B cell (primary cell): ENCODE results near the gene HOXC6.

Source experiments
- CTCF ChIP-seq: fragments of 200-600 bp; IDR thresholded peaks from one replicate; pipeline ENCODE4 v1.8.0; 2022; ENCODE audit warnings: antibody characterized with exemption, mild to moderate bottlenecking
- EZH2 ChIP-seq: IDR thresholded peaks from 2 replicates; pipeline ENCODE4 v1.6.1; 2012; ENCODE audit warnings: borderline replicate concordance, low read depth, mild to moderate bottlenecking, moderate library complexity, low read length; ENCODE audit not compliant: insufficient read depth, poor library complexity, severe bottlenecking

- TF ChIP-seq CTCF, result no peak
- TF ChIP-seq EZH2, result no peak
These were observed 24.0 kb upstream of the HOXC6 start for GRCh38 chr12:54004063-54004840.
